ENCODE data around the gene HPS5.

HPS5 gene

GRCh38 chr11:18315893-18316292 is 6.0 kb downstream of the HPS5 start:
- H3K27ac ChIP-seq (ENCODE audit: low read depth, low read length): no peak overlapping the region

DNA sequence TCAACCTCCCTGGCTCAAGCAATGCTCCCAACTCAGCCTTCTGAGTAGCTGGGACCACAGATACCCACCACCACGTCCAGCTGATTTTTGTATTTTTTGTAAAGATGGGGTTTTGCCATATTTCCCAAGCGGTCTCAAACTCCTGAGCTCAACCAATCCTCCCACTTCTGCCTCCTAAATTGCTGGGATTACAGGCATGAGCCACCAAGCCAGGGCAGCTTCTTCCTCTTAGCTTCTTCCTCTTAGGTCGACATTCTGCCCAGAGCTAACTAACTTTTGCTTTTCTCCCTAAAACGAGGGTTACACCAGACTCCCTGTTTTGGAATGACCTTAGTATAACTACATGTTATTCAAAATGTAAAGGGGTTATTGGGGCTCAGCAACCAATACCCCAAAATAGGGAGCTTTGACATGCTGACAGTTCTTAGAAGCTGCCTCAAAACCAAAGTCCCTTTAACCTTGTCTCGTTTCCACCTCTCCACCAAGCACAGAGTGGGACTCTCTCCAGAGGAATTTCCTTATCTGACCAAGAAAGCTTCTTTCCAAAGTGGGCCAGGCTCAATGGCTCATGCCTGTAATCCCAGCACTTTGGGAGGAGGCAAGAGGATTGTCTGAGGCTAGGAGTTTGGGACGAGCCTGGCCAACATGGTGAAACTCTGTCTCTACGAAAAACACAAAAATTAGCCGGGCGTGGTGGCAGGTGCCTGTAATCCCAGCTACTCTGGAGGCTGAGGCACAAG is 7.0 kb downstream of the HPS5 start:
- no peak overlapping the region for H3K27ac ChIP-seq (ENCODE audit: low read depth, low read length)
- no peak overlapping the region for H3K4me3 ChIP-seq (ENCODE audit: low read length)
- no peak overlapping the region for H3K9ac ChIP-seq (ENCODE audit: low read length)
- peaks cover 6% of the 10 kb centered on the region for H3K36me3 ChIP-seq (ENCODE audit: control insufficient read depth, insufficient read depth, low read length)
- no peaks in the 10 kb centered on the region for H3K27me3 ChIP-seq (ENCODE audit: control insufficient read depth, insufficient read depth, low read length)
- H3K4me1 ChIP-seq (ENCODE audit: control insufficient read depth, insufficient read depth, low read length): no peaks in the 10 kb centered on the region

More at GRCh38 chr11:18315893-18316292, 6.0 kb downstream of the HPS5 start:
- Histone ChIP-seq H3K9ac (ENCODE audit: low read length) (no peak overlapping the region), H3K36me3 (ENCODE audit: control insufficient read depth, insufficient read depth, low read length) (no peaks in the 10 kb centered on the region), H3K4me1 (ENCODE audit: control insufficient read depth, insufficient read depth, low read length) (no peaks in the 10 kb centered on the region), H3K4me3 (ENCODE audit: low read length) (no peak overlapping the region), H3K27me3 (ENCODE audit: control insufficient read depth, insufficient read depth, low read length) (no peaks in the 10 kb centered on the region)

- Histone ChIP-seq H3K36me3 (ENCODE audit: control insufficient read depth, insufficient read depth, low read length) (peaks cover 6% of the 10 kb centered on the region), H3K4me1 (ENCODE audit: control insufficient read depth, insufficient read depth, low read length) (no peaks in the 10 kb centered on the region), H3K27me3 (ENCODE audit: control insufficient read depth, insufficient read depth, low read length) (no peaks in the 10 kb centered on the region), H3K9ac (ENCODE audit: low read length) (no peak overlapping the region), H3K4me3 (ENCODE audit: low read length) (no peak overlapping the region), H3K27ac (ENCODE audit: low read depth, low read length) (no peak overlapping the region)
Observed at GRCh38 chr11:18313965-18314763, 7.8 kb downstream of the HPS5 start.

DNA sequence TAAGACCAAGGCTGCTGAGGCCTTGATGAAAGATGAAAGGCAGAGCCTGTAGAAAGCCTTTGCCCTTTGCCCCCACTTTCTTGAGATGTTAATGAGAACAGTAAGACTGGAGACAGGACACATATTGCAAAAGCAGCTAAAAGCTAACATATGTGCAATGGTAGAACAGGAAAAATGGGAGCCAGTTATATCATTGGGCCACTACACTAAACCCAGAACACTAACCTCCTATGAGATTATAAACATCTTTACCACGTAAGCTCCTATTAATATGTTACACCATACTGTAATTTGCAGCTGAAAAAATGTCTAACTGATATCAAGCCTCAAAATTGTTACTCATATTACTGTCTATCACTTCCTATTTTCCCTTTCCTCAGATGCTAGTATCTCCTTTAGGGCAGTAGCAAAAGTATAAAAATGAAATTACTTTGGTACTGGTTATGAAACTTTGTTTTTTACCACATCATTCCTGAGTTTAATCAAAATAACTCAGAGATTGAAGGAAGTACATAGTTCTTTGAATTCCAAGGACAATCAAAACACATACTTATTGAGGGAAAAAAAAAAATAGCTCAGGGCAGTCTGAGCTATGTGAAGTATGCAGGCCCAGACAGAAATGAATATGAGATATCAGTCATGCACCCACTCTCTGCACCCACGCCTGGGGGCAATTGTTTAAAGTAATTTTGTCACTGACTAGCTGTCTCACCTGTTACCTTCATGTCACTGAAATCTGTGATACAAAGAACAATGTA is 9.1 kb downstream of the HPS5 start:
- no peaks in the 10 kb centered on the region for H3K27me3 ChIP-seq (ENCODE audit: control insufficient read depth, insufficient read depth, low read length)
- no peak overlapping the region for H3K9ac ChIP-seq (ENCODE audit: low read length)
- H3K27ac ChIP-seq (ENCODE audit: low read depth, low read length): no peak overlapping the region
- no peak overlapping the region for H3K4me3 ChIP-seq (ENCODE audit: low read length)
- H3K36me3 ChIP-seq (ENCODE audit: control insufficient read depth, insufficient read depth, low read length): peaks cover 6% of the 10 kb centered on the region
- H3K4me1 ChIP-seq (ENCODE audit: control insufficient read depth, insufficient read depth, low read length): no peaks in the 10 kb centered on the region

- no peak overlapping the region for H3K27ac ChIP-seq (ENCODE audit: low read depth, low read length)
- H3K9ac ChIP-seq (ENCODE audit: low read length): no peak overlapping the region
- peaks cover 6% of the 10 kb centered on the region for H3K36me3 ChIP-seq (ENCODE audit: control insufficient read depth, insufficient read depth, low read length)
- no peaks in the 10 kb centered on the region for H3K27me3 ChIP-seq (ENCODE audit: control insufficient read depth, insufficient read depth, low read length)
- H3K4me3 ChIP-seq (ENCODE audit: low read length): no peak overlapping the region
- no peaks in the 10 kb centered on the region for H3K4me1 ChIP-seq (ENCODE audit: control insufficient read depth, insufficient read depth, low read length)
Observed at GRCh38 chr11:18312012-18312411, 9.9 kb downstream of the HPS5 start.

DNA sequence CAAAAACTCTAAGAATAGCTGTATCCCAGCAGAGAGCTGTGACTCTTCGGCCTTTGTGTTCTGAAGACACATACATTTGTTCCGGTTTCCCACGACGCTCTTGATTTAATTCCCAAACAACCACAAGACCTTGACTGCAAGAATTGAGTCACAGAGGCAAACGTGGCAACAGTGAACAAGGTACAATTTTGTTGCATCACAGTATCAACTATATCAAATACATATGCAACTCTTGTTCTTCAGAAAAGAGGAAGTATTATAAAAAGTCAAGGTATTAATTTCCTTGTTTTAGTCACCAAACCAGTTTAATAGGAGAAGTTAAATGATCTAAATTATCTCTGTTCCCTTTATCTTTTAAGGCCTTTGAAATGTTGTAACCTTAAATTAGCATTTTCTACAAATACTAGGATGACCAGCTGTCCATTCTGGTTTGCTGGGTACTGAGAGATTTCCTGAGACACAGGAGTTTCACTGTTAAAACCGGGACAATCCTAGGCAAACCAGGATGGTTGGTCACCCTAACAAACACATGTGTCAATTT is 11.1 kb downstream of the HPS5 start:
- peaks cover 10% of the 10 kb centered on the region for H3K36me3 ChIP-seq (ENCODE audit: control insufficient read depth, insufficient read depth, low read length)
- no peak overlapping the region for H3K9ac ChIP-seq (ENCODE audit: low read length)
- no peaks in the 10 kb centered on the region for H3K27me3 ChIP-seq (ENCODE audit: control insufficient read depth, insufficient read depth, low read length)
- H3K4me1 ChIP-seq (ENCODE audit: control insufficient read depth, insufficient read depth, low read length): no peaks in the 10 kb centered on the region
- no peak overlapping the region for H3K4me3 ChIP-seq (ENCODE audit: low read length)
- no peak overlapping the region for H3K27ac ChIP-seq (ENCODE audit: low read depth, low read length)

- no peak overlapping the region for H3K4me3 ChIP-seq (ENCODE audit: low read length)
Observed at GRCh38 chr11:18309691-18310090, 12.2 kb downstream of the HPS5 start.

DNA sequence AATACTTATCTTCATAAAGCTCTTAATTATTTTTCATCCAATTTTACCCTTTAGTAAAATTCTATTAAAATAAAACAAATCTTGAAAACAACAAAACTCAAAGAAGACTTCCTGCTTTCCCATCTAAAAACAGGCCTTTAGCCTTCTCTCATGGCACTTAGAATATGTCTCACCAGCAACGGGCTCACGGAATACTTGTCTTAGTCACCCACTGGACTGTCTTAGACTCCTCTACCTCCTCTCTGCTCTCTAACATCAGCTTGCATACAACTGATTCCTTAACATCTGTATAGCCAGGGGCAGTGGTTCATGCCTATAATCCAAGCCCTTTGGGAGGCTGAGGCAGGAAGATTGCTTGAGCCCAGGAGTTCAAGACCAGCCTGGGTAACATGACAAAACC is 13.7 kb downstream of the HPS5 start:
- H3K27me3 ChIP-seq (ENCODE audit: control insufficient read depth, insufficient read depth, low read length): no peaks in the 10 kb centered on the region
- no peak overlapping the region for H3K4me3 ChIP-seq (ENCODE audit: low read length)
- H3K36me3 ChIP-seq (ENCODE audit: control insufficient read depth, insufficient read depth, low read length): peaks cover 13% of the 10 kb centered on the region
- H3K27ac ChIP-seq (ENCODE audit: low read depth, low read length): no peak overlapping the region
- no peaks in the 10 kb centered on the region for H3K4me1 ChIP-seq (ENCODE audit: control insufficient read depth, insufficient read depth, low read length)
- H3K9ac ChIP-seq (ENCODE audit: low read length): no peak overlapping the region

More at GRCh38 chr11:18309691-18310090, 12.2 kb downstream of the HPS5 start:
- Histone ChIP-seq H3K36me3 (ENCODE audit: control insufficient read depth, insufficient read depth, low read length) (peaks cover 13% of the 10 kb centered on the region), H3K9ac (ENCODE audit: low read length) (no peak overlapping the region), H3K27me3 (ENCODE audit: control insufficient read depth, insufficient read depth, low read length) (no peaks in the 10 kb centered on the region), H3K4me1 (ENCODE audit: control insufficient read depth, insufficient read depth, low read length) (no peaks in the 10 kb centered on the region), H3K27ac (ENCODE audit: low read depth, low read length) (no peak overlapping the region)

- H3K4me3 ChIP-seq (ENCODE audit: low read length): no peak overlapping the region
- H3K27me3 ChIP-seq (ENCODE audit: control insufficient read depth, insufficient read depth, low read length): no peaks in the 10 kb centered on the region
- no peaks in the 10 kb centered on the region for H3K4me1 ChIP-seq (ENCODE audit: control insufficient read depth, insufficient read depth, low read length)
- H3K27ac ChIP-seq (ENCODE audit: low read depth, low read length): no peak overlapping the region
- H3K9ac ChIP-seq (ENCODE audit: low read length): no peak overlapping the region
- peaks cover 13% of the 10 kb centered on the region for H3K36me3 ChIP-seq (ENCODE audit: control insufficient read depth, insufficient read depth, low read length)
Observed at GRCh38 chr11:18307461-18308139, 14.3 kb downstream of the HPS5 start.

- Histone ChIP-seq H3K27ac (ENCODE audit: low read depth, low read length) (no peak overlapping the region), H3K36me3 (ENCODE audit: control insufficient read depth, insufficient read depth, low read length) (peaks cover 7% of the 10 kb centered on the region), H3K4me3 (ENCODE audit: low read length) (no peak overlapping the region), H3K9ac (ENCODE audit: low read length) (no peak overlapping the region), H3K27me3 (ENCODE audit: control insufficient read depth, insufficient read depth, low read length) (no peaks in the 10 kb centered on the region), H3K4me1 (ENCODE audit: control insufficient read depth, insufficient read depth, low read length) (no peaks in the 10 kb centered on the region)
Observed at GRCh38 chr11:18304745-18305144, 17.2 kb downstream of the HPS5 start.

- peaks cover 13% of the 10 kb centered on the region for H3K36me3 ChIP-seq (ENCODE audit: control insufficient read depth, insufficient read depth, low read length)
- H3K4me1 ChIP-seq (ENCODE audit: control insufficient read depth, insufficient read depth, low read length): no peaks in the 10 kb centered on the region
- H3K4me3 ChIP-seq (ENCODE audit: low read length): no peak overlapping the region
- no peak overlapping the region for H3K9ac ChIP-seq (ENCODE audit: low read length)
- no peaks in the 10 kb centered on the region for H3K27me3 ChIP-seq (ENCODE audit: control insufficient read depth, insufficient read depth, low read length)
- no peak overlapping the region for H3K27ac ChIP-seq (ENCODE audit: low read depth, low read length)
Observed at GRCh38 chr11:18299721-18300120, 22.2 kb downstream of the HPS5 start.

GRCh38 chr11:18295316-18295715 is 26.6 kb downstream of the HPS5 start:
- Histone ChIP-seq H3K27me3 (ENCODE audit: control insufficient read depth, insufficient read depth, low read length) (no peaks in the 10 kb centered on the region), H3K36me3 (ENCODE audit: control insufficient read depth, insufficient read depth, low read length) (peaks cover 24% of the 10 kb centered on the region), H3K4me3 (ENCODE audit: low read length) (no peak overlapping the region), H3K9ac (ENCODE audit: low read length) (no peak overlapping the region), H3K27ac (ENCODE audit: low read depth, low read length) (no peak overlapping the region), H3K4me1 (ENCODE audit: control insufficient read depth, insufficient read depth, low read length) (no peaks in the 10 kb centered on the region)
